GM23248 (cell line): Measurements from ENCODE around the gene ALDOB.

Source experiments
- EZH2 ChIP-seq: fragments of 200-600 bp; sonication (generic); IDR thresholded peaks from 2 replicates; pipeline ENCODE4 v1.6.1; 2018; ENCODE audit warnings: antibody characterized with exemption, mild to moderate bottlenecking; ENCODE audit not compliant: insufficient read depth, poor library complexity, severe bottlenecking
- EZH2phosphoT487 ChIP-seq: fragments of 200-600 bp; sonication (generic); IDR thresholded peaks from 2 replicates; pipeline ENCODE4 v1.6.1; 2018; ENCODE audit warnings: antibody characterized with exemption, moderate library complexity, mild to moderate bottlenecking, low read depth; ENCODE audit not compliant: insufficient read depth

GRCh38 chr9:101448680-101449070 lies 13.1 kb upstream of the ALDOB start:
- no peak for TF ChIP-seq EZH2phosphoT487
- no peak for TF ChIP-seq EZH2
